WTC11 (cell line): ENCODE results near the gene COPB1. TPM values are rescaled to one million over a fixed set of nuclear protein-coding genes. Genes with fewer than 3 reads are reported as not detected.

Source experiments
- ATAC-seq: fragments of 200-7000 bp; cut with Tn5 transposase; 2 replicates; pipeline ENCODE4 v1.10.0; 2021; ENCODE audit warnings: mild to moderate bottlenecking, moderate library complexity
- CTCF ChIA-PET: fragments of 300-600 bp; sonication (Branson Sonifier 250); formaldehyde crosslinking; loops from one replicate; lab custom pipeline; 2021; ENCODE audit warnings: antibody characterized with exemption; lab: Charles Lee
- POLR2A ChIA-PET: fragments of 350-600 bp; sonication (Branson Sonifier 250); formaldehyde crosslinking; loops from one replicate; lab custom pipeline; 2021; ENCODE audit warnings: antibody characterized with exemption; lab: Charles Lee
- DNase-seq: peaks from one replicate; pipeline ENCODE4 v3.0.0; 2021; ENCODE audit warnings: low spot score
- H3K27ac Mint-ChIP-seq: 2 replicates; pipeline ENCODE4 v1.8.0; 2021; ENCODE audit warnings: mixed read lengths
- H3K27me3 Mint-ChIP-seq: 2 replicates; pipeline ENCODE4 v1.8.0; 2021; ENCODE audit warnings: low read depth, mild to moderate bottlenecking, moderate library complexity, mixed read lengths
- H3K36me3 Mint-ChIP-seq: 2 replicates; pipeline ENCODE4 v1.8.0; 2021; ENCODE audit warnings: mixed read lengths
- H3K4me1 Mint-ChIP-seq: 2 replicates; pipeline ENCODE4 v1.8.0; 2022; ENCODE audit warnings: mixed read lengths
- H3K4me3 Mint-ChIP-seq: 2 replicates; pipeline ENCODE4 v1.8.0; 2021; ENCODE audit warnings: mild to moderate bottlenecking, moderate library complexity, mixed read lengths
- H3K9me3 Mint-ChIP-seq: 2 replicates; pipeline ENCODE4 v1.8.0; 2021; ENCODE audit warnings: mixed read lengths
- CTCF ChIP-seq: fragments of 200-600 bp; IDR thresholded peaks from 2 replicates; pipeline ENCODE4 v1.8.0; 2022; ENCODE audit warnings: antibody characterized with exemption
- ERG ChIP-seq: fragments of 250-450 bp; sonication (Bioruptor Pico); IDR thresholded peaks from 2 replicates; pipeline ENCODE4 v1.8.0; 2021; ENCODE audit warnings: mild to moderate bottlenecking
- ETV6 ChIP-seq: sonication (generic); formaldehyde crosslinking; IDR thresholded peaks from 2 replicates; pipeline ENCODE4 v1.8.1; 2022; ENCODE audit warnings: mild to moderate bottlenecking, missing genetic modification reagents
- GABPB1 ChIP-seq: sonication (generic); formaldehyde crosslinking; IDR thresholded peaks from 2 replicates; pipeline ENCODE4 v1.8.1; 2023; ENCODE audit warnings: mild to moderate bottlenecking, missing genetic modification reagents
- GRHL2 ChIP-seq: fragments of 250-450 bp; sonication (Bioruptor Pico); IDR thresholded peaks from 2 replicates; pipeline ENCODE4 v1.8.0; 2022; ENCODE audit warnings: mild to moderate bottlenecking, moderate library complexity; ENCODE audit not compliant: insufficient replicate concordance, severe bottlenecking
- HMGA2 ChIP-seq: fragments of 250-450 bp; sonication (Bioruptor Pico); IDR thresholded peaks from 2 replicates; pipeline ENCODE4 v1.4.0; 2021; ENCODE audit warnings: mild to moderate bottlenecking, moderate library complexity
- HMGXB4 ChIP-seq: sonication (generic); formaldehyde crosslinking; IDR thresholded peaks from 2 replicates; pipeline ENCODE4 v1.8.1; 2023; ENCODE audit warnings: mild to moderate bottlenecking, moderate library complexity, missing genetic modification reagents
- JUN ChIP-seq: sonication (generic); formaldehyde crosslinking; IDR thresholded peaks from 2 replicates; pipeline ENCODE4 v1.8.0; 2023; ENCODE audit warnings: mild to moderate bottlenecking, missing genetic modification reagents
- KAT7 ChIP-seq: sonication (generic); formaldehyde crosslinking; IDR thresholded peaks from 2 replicates; pipeline ENCODE4 v1.8.1; 2023; ENCODE audit warnings: missing genetic modification reagents, mild to moderate bottlenecking, borderline replicate concordance
- MYBL2 ChIP-seq: sonication (generic); formaldehyde crosslinking; IDR thresholded peaks from 2 replicates; pipeline ENCODE4 v1.8.1; 2023; ENCODE audit warnings: mild to moderate bottlenecking, moderate library complexity, missing genetic modification reagents
- NFATC4 ChIP-seq: fragments of 250-450 bp; sonication (Bioruptor Pico); IDR thresholded peaks from 2 replicates; pipeline ENCODE4 v1.9.0; 2021; ENCODE audit warnings: mild to moderate bottlenecking
- PREB ChIP-seq: sonication (generic); formaldehyde crosslinking; IDR thresholded peaks from 2 replicates; pipeline ENCODE4 v1.8.1; 2022; ENCODE audit warnings: mild to moderate bottlenecking, missing genetic modification reagents, moderate library complexity, borderline replicate concordance
- PRRX2 ChIP-seq: fragments of 250-450 bp; sonication (Bioruptor Pico); IDR thresholded peaks from 2 replicates; pipeline ENCODE4 v1.8.0; 2021; ENCODE audit warnings: mild to moderate bottlenecking
- RELA ChIP-seq: sonication (generic); formaldehyde crosslinking; IDR thresholded peaks from 2 replicates; pipeline ENCODE4 v1.8.1; 2022; ENCODE audit warnings: missing genetic modification reagents, mild to moderate bottlenecking, borderline replicate concordance
- SMAD3 ChIP-seq: sonication (generic); formaldehyde crosslinking; IDR thresholded peaks from 2 replicates; pipeline ENCODE4 v1.8.0; 2022; ENCODE audit warnings: missing genetic modification reagents, mild to moderate bottlenecking, borderline replicate concordance
- SMAD4 ChIP-seq: sonication (generic); formaldehyde crosslinking; IDR thresholded peaks from 2 replicates; pipeline ENCODE4 v1.8.0; 2022; ENCODE audit warnings: mild to moderate bottlenecking, missing genetic modification reagents
- SP1 ChIP-seq: sonication (generic); formaldehyde crosslinking; conservative IDR thresholded peaks from 2 replicates; pipeline ENCODE4 v1.8.1; 2022; ENCODE audit warnings: missing genetic modification reagents
- TCF7 ChIP-seq: sonication (generic); formaldehyde crosslinking; IDR thresholded peaks from 2 replicates; pipeline ENCODE4 v1.8.0; 2022; ENCODE audit warnings: mild to moderate bottlenecking, low read depth, missing genetic modification reagents, moderate library complexity
- USF1 ChIP-seq: sonication (generic); formaldehyde crosslinking; IDR thresholded peaks from 2 replicates; pipeline ENCODE4 v1.8.0; 2022; ENCODE audit warnings: mild to moderate bottlenecking, missing genetic modification reagents
- ZBTB43 ChIP-seq: sonication (generic); formaldehyde crosslinking; IDR thresholded peaks from 2 replicates; pipeline ENCODE4 v1.8.1; 2023; ENCODE audit warnings: mild to moderate bottlenecking, missing genetic modification reagents
- ZNF121 ChIP-seq: sonication (generic); formaldehyde crosslinking; IDR thresholded peaks from 2 replicates; pipeline ENCODE4 v1.8.0; 2023; ENCODE audit warnings: missing genetic modification reagents
- ZNF317 ChIP-seq: sonication (generic); formaldehyde crosslinking; IDR thresholded peaks from 2 replicates; pipeline ENCODE4 v1.8.1; 2023; ENCODE audit warnings: low read depth, mild to moderate bottlenecking, moderate library complexity, missing genetic modification reagents, borderline replicate concordance
- ZNF396 ChIP-seq: fragments of 250-450 bp; sonication (Bioruptor Pico); IDR thresholded peaks from 2 replicates; pipeline ENCODE4 v1.8.0; 2021; ENCODE audit warnings: mild to moderate bottlenecking, moderate library complexity, borderline replicate concordance
- ZNF423 ChIP-seq: fragments of 250-450 bp; sonication (Bioruptor Pico); IDR thresholded peaks from 2 replicates; pipeline ENCODE4 v2.1.2; 2022; ENCODE audit warnings: mild to moderate bottlenecking, moderate library complexity
- ZNF512 ChIP-seq: sonication (generic); formaldehyde crosslinking; IDR thresholded peaks from 2 replicates; pipeline ENCODE4 v1.8.1; 2022; ENCODE audit warnings: missing genetic modification reagents, borderline replicate concordance
- ZNF671 ChIP-seq: fragments of 250-450 bp; sonication (Bioruptor Pico); IDR thresholded peaks from 2 replicates; pipeline ENCODE4 v1.8.0; 2021; ENCODE audit warnings: mild to moderate bottlenecking
- ZSCAN18 ChIP-seq: fragments of 250-450 bp; sonication (Bioruptor Pico); IDR thresholded peaks from 2 replicates; pipeline ENCODE4 v2.1.2; 2022; ENCODE audit warnings: mild to moderate bottlenecking, moderate library complexity
- total RNA-seq: library from RNA; stranded (reverse); gene quantifications from 3 replicates; pipeline ENCODE4 v1.2.3, GENCODE V29; 2021

Gene COPB1
- total RNA-seq, 1 experiment from 2014 or later: 76.3 TPM

GRCh38 chr11:14499560-14500180 is at the start of gene COPB1 (continued):
- TF ChIP-seq HMGXB4 (CRISPR knock-in tag) (no peak), SP1 (CRISPR knock-in tag) (peak; percentile 72), PRRX2 (CRISPR knock-in tag) (no peak), ZNF317 (CRISPR knock-in tag) (no peak), MYBL2 (CRISPR knock-in tag) (no peak), ERG (CRISPR knock-in tag) (no peak), RELA (CRISPR knock-in tag) (no peak), GRHL2 (CRISPR knock-in tag) (no peak), JUN (peak; percentile 59; the same call in 1 of the 2 replicates), ZNF423 (no peak), USF1 (CRISPR knock-in tag) (0 out of 2 replicates have a peak, but pooled peaks have one; percentile 32), ZNF396 (CRISPR knock-in tag) (no peak), SMAD3 (CRISPR knock-in tag) (no peak; the same call in 1 of the 2 replicates), TCF7 (CRISPR knock-in tag) (no peak), HMGA2 (no peak), PREB (CRISPR knock-in tag) (no peak), ETV6 (CRISPR knock-in tag) (no peak), ZNF671 (CRISPR knock-in tag) (no peak)

- Mint-ChIP-seq H3K4me3 (no peak overlapping the region), H3K27me3 (peaks cover 2% of the 10 kb centered on the region; the same call in 1 of the 2 replicates), H3K27ac (no peak overlapping the region), H3K36me3 (no peaks in the 10 kb centered on the region), H3K9me3 (no peaks in the 10 kb centered on the region), H3K4me1 (peaks cover 2% of the 10 kb centered on the region)
- no peak for DNase-seq
- no peak for ATAC-seq
- POLR2A ChIA-PET: no interaction called here
- CTCF ChIA-PET: interaction anchor here (0.6 to 0.9 kb wide), 2 partner anchors 11 to 359 kb away, joined by 3 to 4 read pairs; no protein-coding TSS in a partner anchor
- TF ChIP-seq SMAD4 (no peak), ZSCAN18 (CRISPR knock-in tag) (no peak), CTCF (no peak), TCF7 (CRISPR knock-in tag) (no peak), ZBTB43 (CRISPR knock-in tag) (no peak), GABPB1 (CRISPR knock-in tag) (no peak), ZNF512 (CRISPR knock-in tag) (no peak), ZNF121 (CRISPR knock-in tag) (no peak), NFATC4 (CRISPR knock-in tag) (no peak), KAT7 (CRISPR knock-in tag) (no peak)
Observed at GRCh38 chr11:14547440-14547839, 47.8 kb upstream of the COPB1 start.
